ENCODE results near the gene CASK.

- TF ChIP-seq CTCF (IDR thresholded peaks at IDR 0.05; ENCODE audit: borderline replicate concordance, extremely low read depth, low read length, poor library complexity, severe bottlenecking) (no peak), EZH2 (IDR thresholded peaks at IDR 0.05; ENCODE audit: borderline replicate concordance, low read depth, low read length, severe bottlenecking) (no peak)
Observed at GRCh38 chrX:41921492-41922430, 1.6 kb downstream of the CASK start.

Measured in DND-41 (cell line).